ENCODE data around the gene CTDSPL.

DNA sequence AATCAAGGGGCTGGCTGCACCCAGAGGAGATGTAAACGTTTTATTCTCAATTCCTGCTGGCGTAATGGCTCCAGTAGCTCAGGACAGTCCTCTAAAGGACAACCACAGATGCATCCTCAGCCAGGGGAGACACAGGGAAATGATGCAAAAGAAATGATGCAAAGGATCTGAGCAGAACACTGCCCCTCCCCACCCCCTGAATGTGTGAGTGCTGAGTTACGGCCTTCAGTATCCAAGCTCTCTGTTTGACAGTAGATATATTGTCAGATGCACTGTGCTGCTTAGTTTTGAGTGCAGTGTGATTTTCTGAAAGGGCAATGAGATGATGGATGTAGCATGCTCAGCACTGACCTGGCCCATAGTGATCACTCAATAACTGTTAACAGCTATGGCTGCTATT is 41.4 kb upstream of the CTDSPL start:
- TF ChIP-seq, protein P1, sequence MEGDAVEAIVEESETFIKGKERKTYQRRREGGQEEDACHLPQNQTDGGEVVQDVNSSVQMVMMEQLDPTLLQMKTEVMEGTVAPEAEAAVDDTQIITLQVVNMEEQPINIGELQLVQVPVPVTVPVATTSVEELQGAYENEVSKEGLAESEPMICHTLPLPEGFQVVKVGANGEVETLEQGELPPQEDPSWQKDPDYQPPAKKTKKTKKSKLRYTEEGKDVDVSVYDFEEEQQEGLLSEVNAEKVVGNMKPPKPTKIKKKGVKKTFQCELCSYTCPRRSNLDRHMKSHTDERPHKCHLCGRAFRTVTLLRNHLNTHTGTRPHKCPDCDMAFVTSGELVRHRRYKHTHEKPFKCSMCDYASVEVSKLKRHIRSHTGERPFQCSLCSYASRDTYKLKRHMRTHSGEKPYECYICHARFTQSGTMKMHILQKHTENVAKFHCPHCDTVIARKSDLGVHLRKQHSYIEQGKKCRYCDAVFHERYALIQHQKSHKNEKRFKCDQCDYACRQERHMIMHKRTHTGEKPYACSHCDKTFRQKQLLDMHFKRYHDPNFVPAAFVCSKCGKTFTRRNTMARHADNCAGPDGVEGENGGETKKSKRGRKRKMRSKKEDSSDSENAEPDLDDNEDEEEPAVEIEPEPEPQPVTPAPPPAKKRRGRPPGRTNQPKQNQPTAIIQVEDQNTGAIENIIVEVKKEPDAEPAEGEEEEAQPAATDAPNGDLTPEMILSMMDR (IDR thresholded peaks at IDR 0.05 in 2 of 3, conservative IDR thresholded peaks at IDR 0.05 in 1 of 3; ENCODE audit: borderline replicate concordance in 1 of 3, insufficient read depth in 1 of 3, low read depth in 2 of 3, low read length in 2 of 3) = no peak
- TF ChIP-seq EZH2phosphoT487 (IDR thresholded peaks at IDR 0.05; ENCODE audit: borderline replicate concordance) (no peak), POLR2AphosphoS5 (IDR thresholded peaks at IDR 0.05; ENCODE audit: low read depth, low read length) (no peak), JUND (IDR thresholded peaks at IDR 0.05) (no peak)

All from HCT116 (cell line).